ENCODE data around the gene NDUFAF2. TPM values are rescaled to one million over a fixed set of nuclear protein-coding genes. Genes with fewer than 3 reads are reported as not detected.

Gene NDUFAF2
- total and polyA plus RNA-seq, 2 of the 8 experiments (the other 6 are each of a cell fraction or from before 2014, with no cell fraction given): 10.7 to 46.5 TPM

- Histone ChIP-seq H2BK5ac (ENCODE audit: low read depth, low read length) (no peak overlapping the region), H3K9me3 (ENCODE audit: insufficient read depth in 2 of 2, low read depth in 1 of 2, low read length in 1 of 2) (no peaks in the 10 kb centered on the region), H3K79me1 (ENCODE audit: low read depth, low read length) (no peaks in the 10 kb centered on the region), H3K36me3 (ENCODE audit: control insufficient read depth in 2 of 4, insufficient read depth in 4 of 4, low read length in 3 of 4) (no peaks in the 10 kb centered on the region), H4K91ac (replicated peaks; ENCODE audit: insufficient read length, low read length) (no peak overlapping the region), H3K27ac (ENCODE audit: low read depth, low read length) (no peak overlapping the region), H2AK5ac (ENCODE audit: low read depth, low read length) (no peak overlapping the region), H2BK120ac (replicated peaks; ENCODE audit: low read depth, low read length) (no peak overlapping the region), H2AFZ (ENCODE audit: low read length) (no peak overlapping the region), H3K23me2 (ENCODE audit: low read depth, low read length) (no peaks in the 10 kb centered on the region), H2BK12ac (ENCODE audit: low read depth, low read length) (no peak overlapping the region), H4K20me1 (replicated peaks in 1 of 2; ENCODE audit: control insufficient read depth in 1 of 2, insufficient read depth in 2 of 2, low read length in 2 of 2) (no peaks in the 10 kb centered on the region), H3K18ac (ENCODE audit: extremely low read depth, low read length) (no peak overlapping the region), H3K4me2 (ENCODE audit: insufficient read depth in 1 of 2, low read depth in 2 of 2, low read length in 2 of 2) (no peak overlapping the region), H3K27me3 (replicated peaks in 1 of 4; ENCODE audit: control insufficient read depth in 3 of 4, extremely low read depth in 1 of 4, insufficient read depth in 3 of 4, low read length in 3 of 4) (no peaks in the 10 kb centered on the region), H3K79me2 (ENCODE audit: control insufficient read depth in 1 of 2, insufficient read depth in 2 of 2, low read length in 2 of 2) (no peaks in the 10 kb centered on the region), H2BK15ac (ENCODE audit: low read length) (no peak overlapping the region), H3K14ac (ENCODE audit: insufficient read length) (no peak overlapping the region), H3K4ac (replicated peaks; ENCODE audit: insufficient read length, low read depth, low read length) (no peak overlapping the region), H3K56ac (replicated peaks; ENCODE audit: insufficient read length, low read depth, low read length) (no peak overlapping the region), H3K23ac (ENCODE audit: insufficient read length) (no peak overlapping the region), H3K4me1 (replicated peaks in 1 of 4; ENCODE audit: control insufficient read depth in 3 of 4, insufficient read depth in 4 of 4, low read length in 3 of 4) (no peaks in the 10 kb centered on the region), H4K8ac (ENCODE audit: extremely low read depth, insufficient read depth, low read length) (no peak overlapping the region), H4K5ac (ENCODE audit: insufficient read length, low read depth, low read length) (no peak overlapping the region), H3K9ac (replicated peaks in 1 of 4; ENCODE audit: extremely low read depth in 1 of 4, low read depth in 3 of 4, low read length in 3 of 4) (no peak overlapping the region), H2BK20ac (ENCODE audit: low read length) (no peak overlapping the region), H3K4me3 (ENCODE audit: extremely low read depth in 1 of 4, insufficient read depth in 2 of 4, low read depth in 3 of 4, low read length in 4 of 4) (no peak overlapping the region)
- no peak for DNase-seq (ENCODE audit: low read depth in 1 of 2, low spot score in 2 of 2)
- ChIA-PET POLR2A (ENCODE audit: partially characterized antibody) (no interaction called here), CTCF (ENCODE audit: partially characterized antibody) (interaction anchor here (2.2 kb wide), 1 partner anchor 9 kb away, joined by 13 read pairs; no protein-coding TSS in a partner anchor)
- no peak for FAIRE-seq
- WGBS, 2 experiments (ENCODE audit: extremely low coverage in 1 of 2, insufficient coverage in 1 of 2, insufficient read length in 1 of 2, insufficient replicate concordance in 2 of 2, low coverage in 1 of 2, low lambda C conversion rate in 2 of 2, missing lambda C conversion rate in 1 of 2): 92% methylated on average over 1 of the region's 1 CpG; no CpG with 5 or more reads in 1 of the 2 experiments
- TF ChIP-seq GABPA (IDR thresholded peaks at IDR 0.05; ENCODE audit: borderline replicate concordance, insufficient read depth, low read length) (no peak), CTCF (IDR thresholded peaks at IDR 0.05; ENCODE audit: control extremely low read depth in 1 of 3, insufficient read depth in 1 of 3, low read depth in 1 of 3, low read length in 3 of 3) (no peak), FOSL1 (IDR thresholded peaks at IDR 0.05; ENCODE audit: insufficient read depth, low read depth, low read length) (no peak), RFX5 (IDR thresholded peaks at IDR 0.05; ENCODE audit: borderline replicate concordance, low read depth, low read length) (no peak), BCL11A (IDR thresholded peaks at IDR 0.05; ENCODE audit: low read depth in 2 of 2, low read length in 2 of 2) (no peak), CTBP2 (IDR thresholded peaks at IDR 0.05; ENCODE audit: borderline replicate concordance, insufficient read depth, insufficient read length, low read length) (no peak), GTF2F1 (IDR thresholded peaks at IDR 0.05; ENCODE audit: borderline replicate concordance, low read depth, low read length) (no peak), TCF12 (IDR thresholded peaks at IDR 0.05; ENCODE audit: low read depth, low read length) (no peak)
Measured at GRCh38 chr5:61019642-61020041, 74.6 kb downstream of the NDUFAF2 start.
